ENCODE measurements around the gene ECE1.

DNA sequence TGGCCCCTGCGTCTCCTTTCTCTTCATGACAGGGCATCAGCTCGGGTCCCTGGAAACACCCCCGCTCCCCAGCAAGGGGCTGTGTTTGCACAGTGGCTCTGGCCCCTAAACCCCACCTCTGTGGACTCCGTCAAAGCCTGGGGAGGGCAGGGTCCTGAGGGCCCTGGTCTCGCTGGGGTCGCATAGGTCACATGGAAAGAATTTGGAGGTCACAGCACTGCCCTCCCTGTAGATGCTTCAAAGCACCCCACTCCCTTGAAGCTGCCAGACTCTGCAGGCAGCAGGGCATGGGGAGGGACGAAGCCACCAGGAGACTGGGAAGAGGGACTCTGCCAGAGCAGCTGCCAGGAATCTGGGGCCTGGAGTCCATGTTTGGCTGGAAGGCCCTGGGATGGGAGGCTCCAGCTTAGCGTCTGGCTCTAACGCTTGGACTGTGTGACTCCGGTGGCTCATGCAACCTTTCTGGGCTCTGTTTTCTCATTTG lies 36.6 kb upstream of the ECE1 start:
- TF ChIP-seq POLR2A (IDR thresholded peaks at IDR 0.05) (no peak), EP300 (IDR thresholded peaks at IDR 0.05) (no peak)
- TF ChIP-seq, protein P1, sequence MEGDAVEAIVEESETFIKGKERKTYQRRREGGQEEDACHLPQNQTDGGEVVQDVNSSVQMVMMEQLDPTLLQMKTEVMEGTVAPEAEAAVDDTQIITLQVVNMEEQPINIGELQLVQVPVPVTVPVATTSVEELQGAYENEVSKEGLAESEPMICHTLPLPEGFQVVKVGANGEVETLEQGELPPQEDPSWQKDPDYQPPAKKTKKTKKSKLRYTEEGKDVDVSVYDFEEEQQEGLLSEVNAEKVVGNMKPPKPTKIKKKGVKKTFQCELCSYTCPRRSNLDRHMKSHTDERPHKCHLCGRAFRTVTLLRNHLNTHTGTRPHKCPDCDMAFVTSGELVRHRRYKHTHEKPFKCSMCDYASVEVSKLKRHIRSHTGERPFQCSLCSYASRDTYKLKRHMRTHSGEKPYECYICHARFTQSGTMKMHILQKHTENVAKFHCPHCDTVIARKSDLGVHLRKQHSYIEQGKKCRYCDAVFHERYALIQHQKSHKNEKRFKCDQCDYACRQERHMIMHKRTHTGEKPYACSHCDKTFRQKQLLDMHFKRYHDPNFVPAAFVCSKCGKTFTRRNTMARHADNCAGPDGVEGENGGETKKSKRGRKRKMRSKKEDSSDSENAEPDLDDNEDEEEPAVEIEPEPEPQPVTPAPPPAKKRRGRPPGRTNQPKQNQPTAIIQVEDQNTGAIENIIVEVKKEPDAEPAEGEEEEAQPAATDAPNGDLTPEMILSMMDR (IDR thresholded peaks at IDR 0.05), result no peak

Measured in ovary (tissue), 3 donors.